Measurements from ENCODE around the gene GLT6D1. TPM values are rescaled to one million over a fixed set of nuclear protein-coding genes. Genes with fewer than 3 reads are reported as not detected.

The GLT6D1 gene
- total and polyA plus RNA-seq, 2 donors (not counting 3 experiments of a cell fraction or from before 2014, with no cell fraction given) = not detected

GRCh38 chr9:135596211-135596610 is 43.1 kb downstream of the GLT6D1 start:
- Histone ChIP-seq H3K36me3 (ENCODE audit: control insufficient read depth in 2 of 2, extremely low read depth in 1 of 2, insufficient read depth in 2 of 2, low read length in 2 of 2) (no peaks in the 10 kb centered on the region), H3K27me3 (ENCODE audit: control insufficient read depth in 2 of 2, insufficient read depth in 2 of 2, low read length in 2 of 2) (peaks cover 5 to 26% of the 10 kb centered on the region in 2 experiments), H3K4me3 (replicated peaks in 1 of 3; ENCODE audit: insufficient read depth in 1 of 3, low read depth in 1 of 3, low read length in 3 of 3) (no peak overlapping the region), H3K9me3 (replicated peaks; ENCODE audit: control insufficient read depth, insufficient read depth, low read length) (no peaks in the 10 kb centered on the region), H3K79me2 (ENCODE audit: control insufficient read depth, insufficient read depth, low read length) (no peaks in the 10 kb centered on the region), H2AFZ (ENCODE audit: low read depth, low read length) (no peak overlapping the region), H3K9ac (replicated peaks; ENCODE audit: extremely low read depth, insufficient read depth, low read length) (no peak overlapping the region), H3K4me2 (ENCODE audit: insufficient read depth, low read length) (no peak overlapping the region), H3K4me1 (ENCODE audit: control insufficient read depth, extremely low read depth, insufficient read depth, low read length) (no peaks in the 10 kb centered on the region), H3K9me1 (replicated peaks; ENCODE audit: control insufficient read depth, extremely low read depth, insufficient read depth, low read length) (no peaks in the 10 kb centered on the region), H3K27ac (ENCODE audit: insufficient read depth, low read depth, low read length) (no peak overlapping the region), H4K20me1 (replicated peaks; ENCODE audit: control insufficient read depth, extremely low read depth, insufficient read depth, low read length) (no peaks in the 10 kb centered on the region)
- intact Hi-C loops (cut with micrococcal nuclease) (no loop called here), dilution Hi-C loops (cut with MboI; ENCODE audit: extremely low pct_ligation_motif_present, low sequenced_read_pairs) (no loop called here)
- no TSS peak for BruUV-seq (replicated peaks)
- CTCF ChIA-PET = interaction anchor here (0.9 to 1.0 kb wide), 2 partner anchors 8 to 91 kb away, joined by 3 read pairs; no protein-coding TSS in a partner anchor
- FAIRE-seq = no peak
- DNase-seq (ENCODE audit: low read depth, low spot score) = no peak
- POLR2A ChIA-PET = no interaction called here
- no peak for TF ChIP-seq MAX (IDR thresholded peaks at IDR 0.05; ENCODE audit: insufficient read depth, insufficient read length)
- TF ChIP-seq FOS (IDR thresholded peaks at IDR 0.05; ENCODE audit: borderline replicate concordance, insufficient read depth, low read length) = no peak
- TF ChIP-seq JUN (IDR thresholded peaks at IDR 0.05; ENCODE audit: borderline replicate concordance, insufficient read depth, insufficient read length, low read depth) = no peak

- Histone ChIP-seq H3K9me1 (replicated peaks; ENCODE audit: control insufficient read depth, extremely low read depth, insufficient read depth, low read length) (no peaks in the 10 kb centered on the region), H3K27me3 (ENCODE audit: control insufficient read depth in 2 of 2, insufficient read depth in 2 of 2, low read length in 2 of 2) (peaks cover 0 to 19% of the 10 kb centered on the region in 2 experiments), H3K9ac (replicated peaks; ENCODE audit: extremely low read depth, insufficient read depth, low read length) (no peak overlapping the region), H3K79me2 (ENCODE audit: control insufficient read depth, insufficient read depth, low read length) (no peaks in the 10 kb centered on the region), H2AFZ (ENCODE audit: low read depth, low read length) (no peak overlapping the region), H3K4me1 (ENCODE audit: control insufficient read depth, extremely low read depth, insufficient read depth, low read length) (peaks cover 2% of the 10 kb centered on the region), H3K9me3 (replicated peaks; ENCODE audit: control insufficient read depth, insufficient read depth, low read length) (no peaks in the 10 kb centered on the region), H3K4me3 (replicated peaks in 1 of 3; ENCODE audit: insufficient read depth in 1 of 3, low read depth in 1 of 3, low read length in 3 of 3) (no peak overlapping the region), H3K4me2 (ENCODE audit: insufficient read depth, low read length) (no peak overlapping the region), H3K36me3 (ENCODE audit: control insufficient read depth in 2 of 2, extremely low read depth in 1 of 2, insufficient read depth in 2 of 2, low read length in 2 of 2) (no peaks in the 10 kb centered on the region), H4K20me1 (replicated peaks; ENCODE audit: control insufficient read depth, extremely low read depth, insufficient read depth, low read length) (no peaks in the 10 kb centered on the region), H3K27ac (ENCODE audit: insufficient read depth, low read depth, low read length) (no peak overlapping the region)
- no TSS peak for BruUV-seq (replicated peaks)
- FAIRE-seq (no peak), DNase-seq (ENCODE audit: low read depth, low spot score) (no peak)
- intact Hi-C loops (cut with micrococcal nuclease) = no loop called here
- TF ChIP-seq CTCF (IDR thresholded peaks at IDR 0.05; ENCODE audit: extremely low read depth in 1 of 2, insufficient read depth in 1 of 2, low read depth in 1 of 2, low read length in 2 of 2) = no peak
- TF ChIP-seq POLR2A (IDR thresholded peaks at IDR 0.05; ENCODE audit: low read depth, low read length) = no peak
- no peak for TF ChIP-seq POLR2AphosphoS5 (IDR thresholded peaks at IDR 0.05; ENCODE audit: insufficient read depth, low read depth, low read length)
- no peak for TF ChIP-seq JUN (IDR thresholded peaks at IDR 0.05; ENCODE audit: borderline replicate concordance, insufficient read depth, insufficient read length, low read depth)
- CTCF ChIA-PET = interaction anchor here (1.1 kb wide), 1 partner anchor 88 kb away, joined by 3 read pairs; no protein-coding TSS in a partner anchor
- dilution Hi-C loops (cut with MboI; ENCODE audit: extremely low pct_ligation_motif_present, low sequenced_read_pairs) = no loop called here
- POLR2A ChIA-PET = no interaction called here
Measured at GRCh38 chr9:135592625-135593024, 46.7 kb downstream of the GLT6D1 start.
